ENCODE data around the gene MIER2. TPM values are rescaled to one million over a fixed set of nuclear protein-coding genes. Genes with fewer than 3 reads are reported as not detected.

MIER2 gene
- polyA plus RNA-seq, 1 of the 3 experiments (the other 2 are of a cell fraction) = 15.9 TPM

- CTCF ChIA-PET = interaction anchor here (1.0 kb wide), 1 partner anchor 163 kb away, joined by 5 read pairs; no protein-coding TSS in a partner anchor
Measured at GRCh38 chr19:343941-344624, 513 bp downstream of the MIER2 start.

More at GRCh38 chr19:343941-344624, 513 bp downstream of the MIER2 start:
- Histone ChIP-seq H3K9ac (peak overlapping the region; percentile 77), H4K20me1 (ENCODE audit: insufficient read depth) (peaks cover 43% of the 10 kb centered on the region), H3K4me3 (ENCODE audit: low read depth in 2 of 2, low read length in 1 of 2) (peak overlapping the region; percentile 70 to 78), H3K27me3 (ENCODE audit: insufficient read depth) (no peaks in the 10 kb centered on the region), H3K79me2 (ENCODE audit: insufficient read depth) (peaks cover 51% of the 10 kb centered on the region), H3K9me3 (no peaks in the 10 kb centered on the region), H3K27ac (ENCODE audit: low read depth in 2 of 2, low read length in 1 of 2) (peak overlapping the region; percentile 32 to 45; a peak in 3 of 4 replicates), H3K9me2 (no peaks in the 10 kb centered on the region), H3K4me2 (peak overlapping the region; percentile 95), H3K4me1 (ENCODE audit: control insufficient read depth in 1 of 2, insufficient read depth in 2 of 2, low read depth in 1 of 2, low read length in 1 of 2) (peaks cover 20 to 31% of the 10 kb centered on the region in 2 experiments), H3F3A (replicated peaks; ENCODE audit: insufficient read depth) (no peaks in the 10 kb centered on the region), H3K36me3 (replicated peaks in 1 of 2; ENCODE audit: control insufficient read depth in 1 of 2, insufficient read depth in 2 of 2, low read length in 1 of 2) (peaks cover 7 to 9% of the 10 kb centered on the region in 2 experiments), H2AFZ (ENCODE audit: low read depth) (0 out of 2 replicates have a peak overlapping the region, but pooled peaks have one; percentile 18)
- POLR2A ChIA-PET = no interaction called here
- WGBS (ENCODE audit: low lambda C conversion rate) = 9% methylated on average over 4 of the region's 70 CpGs
- TF ChIP-seq MEF2A (IDR thresholded peaks at IDR 0.05; ENCODE audit: borderline replicate concordance, low read depth) = no peak
- no peak for TF ChIP-seq NRF1 (IDR thresholded peaks at IDR 0.05; ENCODE audit: low read depth, low read length)
- no peak for TF ChIP-seq GABPA (IDR thresholded peaks at IDR 0.05; ENCODE audit: low read depth)
- no peak for TF ChIP-seq ZBTB33 (IDR thresholded peaks at IDR 0.05; ENCODE audit: borderline replicate concordance, low read depth)
- no peak for TF ChIP-seq ELF1 (IDR thresholded peaks at IDR 0.05)
- TF ChIP-seq POLR2AphosphoS5 (IDR thresholded peaks at IDR 0.05; ENCODE audit: low read depth, low read length) = no peak
- TF ChIP-seq TAF1 (IDR thresholded peaks at IDR 0.05; ENCODE audit: borderline replicate concordance, low read depth, low read length) = no peak
- no peak for TF ChIP-seq IRF3 (IDR thresholded peaks at IDR 0.05; ENCODE audit: low read depth, low read length)
- no peak for TF ChIP-seq SIN3A (IDR thresholded peaks at IDR 0.05; ENCODE audit: borderline replicate concordance, low read depth, low read length)
- no peak for TF ChIP-seq USF2 (IDR thresholded peaks at IDR 0.05; ENCODE audit: borderline replicate concordance, low read depth, low read length)
- no peak for TF ChIP-seq RCOR1 (IDR thresholded peaks at IDR 0.05; ENCODE audit: low read length)
- no peak for TF ChIP-seq CTCF (IDR thresholded peaks at IDR 0.05)
- no peak for TF ChIP-seq REST (IDR thresholded peaks at IDR 0.05; ENCODE audit: low read depth, low read length)
- no peak for TF ChIP-seq RFX5 (IDR thresholded peaks at IDR 0.05; ENCODE audit: low read length)
- no peak for TF ChIP-seq RAD21 (IDR thresholded peaks at IDR 0.05; ENCODE audit: low read length)
- DNase-seq = peak; percentile 98
